HepG2 (cell line): ENCODE data around the gene CLDN5. TPM values are rescaled to one million over a fixed set of nuclear protein-coding genes. Genes with fewer than 3 reads are reported as not detected.

Source experiments
- ATAC-seq: fragments of 200-7000 bp; cut with Tn5 transposase; 3 replicates; pipeline ENCODE4 v1.9.1; 2020; ENCODE audit warnings: mild to moderate bottlenecking, moderate library complexity
- BruUV-seq: library from RNA; stranded (reverse); fragments of 400-500 nt; replicated peaks from 2 replicates; lab custom pipeline; 2021; lab: Mats Ljungman, UMichigan
- CTCF ChIA-PET: fragments of 300-600 bp; formaldehyde crosslinking; extraction: SDS; loops from one replicate; lab custom pipeline; 2021; ENCODE audit warnings: low total read pairs, inconsistent platforms, low intra/inter-chr PET ratio; lab: Yijun Ruan, JAX
- POLR2A ChIA-PET: fragments of 350-600 bp; sonication (Branson Sonifier 250); formaldehyde crosslinking; loops from one replicate; lab custom pipeline; 2020; ENCODE audit warnings: antibody characterized with exemption, inconsistent platforms; lab: Yijun Ruan, JAX
- DNase-seq: peaks from one replicate; pipeline ENCODE4 v3.0.0-alpha.2; 2015; ENCODE audit warnings: low spot score
- FAIRE-seq: peaks from 3 replicates; lab custom pipeline; 2011; peaks lifted over from hg19 to GRCh38; lab: Jason Lieb, UNC
- H2AFZ ChIP-seq: one replicate; pipeline ENCODE4 v1.6.1; 2011; ENCODE audit warnings: low read length, inconsistent platforms
- H3K27ac ChIP-seq: fragments of 300-600 bp; 3 replicates; pipeline ENCODE4 v1.8.0; 2011; ENCODE audit warnings: mixed run types, mild to moderate bottlenecking, mixed read lengths, low read length, inconsistent platforms; ENCODE audit not compliant: insufficient read depth; ENCODE audit errors: extremely low read length
- H3K27me3 ChIP-seq, 2 experiments: fragments of 200-600 bp in 1 of 2; 2 replicates in 1 of 2; 3 replicates in 1 of 2; pipeline versions ENCODE4 v1.6.0 to v1.8.0; 2011; ENCODE audit warnings: low read length in 2 of 2, mild to moderate bottlenecking in 2 of 2, moderate library complexity in 2 of 2, inconsistent platforms in 1 of 2; ENCODE audit not compliant: insufficient read depth in 2 of 2, control insufficient read depth in 1 of 2
- H3K36me3 ChIP-seq, 2 experiments: fragments of 200-600 bp in 1 of 2; replicated peaks in 1 of 2; 2 replicates in 1 of 2; 3 replicates in 1 of 2; pipeline versions ENCODE4 v1.5.1 to v1.8.0; 2011; ENCODE audit warnings: low read length in 2 of 2, inconsistent platforms in 1 of 2; ENCODE audit not compliant: insufficient read depth in 2 of 2, control insufficient read depth in 1 of 2
- H3K4me1 ChIP-seq: 2 replicates; pipeline ENCODE4 v1.5.1; 2012; ENCODE audit warnings: low read length, inconsistent platforms; ENCODE audit not compliant: insufficient read depth
- H3K4me2 ChIP-seq: 2 replicates; pipeline ENCODE4 v1.6.0; 2011; ENCODE audit warnings: low read depth, low read length, inconsistent platforms
- H3K4me3 ChIP-seq, 3 experiments: fragments of 200-600 bp in 1 of 3; sonication (generic), shearing (Covaris generic) in 1 of 3; replicated peaks in 1 of 3; 2 replicates each; pipeline ENCODE4 v1.5.1; 2011 to 2016; ENCODE audit warnings: low read length in 3 of 3, inconsistent platforms in 2 of 3, low read depth in 2 of 3, mild to moderate bottlenecking in 2 of 3, control low read depth in 1 of 3, mixed read lengths in 1 of 3; ENCODE audit not compliant: insufficient read depth in 1 of 3
- H3K79me2 ChIP-seq: one replicate; pipeline ENCODE4 v1.6.1; 2011; ENCODE audit warnings: low read length, inconsistent platforms; ENCODE audit not compliant: insufficient read depth
- H3K9ac ChIP-seq: 2 replicates; pipeline ENCODE4 v1.6.0; 2011; ENCODE audit warnings: mild to moderate bottlenecking, low read depth, low read length, inconsistent platforms; ENCODE audit not compliant: insufficient read depth
- H3K9me3 ChIP-seq: 2 replicates; pipeline ENCODE4 v1.5.1; 2012; ENCODE audit warnings: mild to moderate bottlenecking, low read length
- H4K20me1 ChIP-seq: 2 replicates; pipeline ENCODE4 v1.6.0; 2011; ENCODE audit warnings: inconsistent platforms, mild to moderate bottlenecking, low read length, moderate library complexity; ENCODE audit not compliant: insufficient read depth
- BHLHE40 ChIP-seq: IDR thresholded peaks from 2 replicates; pipeline ENCODE4 v1.6.1; 2011; ENCODE audit warnings: low read length, improper control_type of control experiment
- GZF1 ChIP-seq: sonication (generic); formaldehyde crosslinking; IDR thresholded peaks from 2 replicates; pipeline ENCODE4 v1.5.1; 2020; ENCODE audit warnings: mild to moderate bottlenecking, missing genetic modification reagents
- HOXA7 ChIP-seq: sonication (generic); formaldehyde crosslinking; IDR thresholded peaks from 2 replicates; pipeline ENCODE4 v1.8.1; 2022; ENCODE audit warnings: mild to moderate bottlenecking, missing genetic modification reagents, moderate library complexity
- KDM2A ChIP-seq: sonication (generic); formaldehyde crosslinking; IDR thresholded peaks from 2 replicates; pipeline ENCODE4 v1.4.0; 2020; ENCODE audit warnings: low read depth, missing genetic modification reagents, borderline replicate concordance
- MTF1 ChIP-seq: sonication (generic); formaldehyde crosslinking; IDR thresholded peaks from 2 replicates; pipeline ENCODE4 v1.5.0; 2020; ENCODE audit warnings: missing genetic modification reagents
- MYC ChIP-seq: sonication (generic); formaldehyde crosslinking; IDR thresholded peaks from 2 replicates; pipeline ENCODE4 v1.9.0; 2021; ENCODE audit warnings: missing genetic modification reagents, borderline replicate concordance
- NAIF1 ChIP-seq: sonication (generic); formaldehyde crosslinking; IDR thresholded peaks from 2 replicates; pipeline ENCODE4 v1.5.0; 2020; ENCODE audit warnings: mild to moderate bottlenecking, missing genetic modification reagents, borderline replicate concordance
- NFE2L1 ChIP-seq: sonication (generic); formaldehyde crosslinking; IDR thresholded peaks from 2 replicates; pipeline ENCODE4 v1.4.0; 2020; ENCODE audit warnings: missing genetic modification reagents, mild to moderate bottlenecking, borderline replicate concordance
- NFYC ChIP-seq: IDR thresholded peaks from 2 replicates; pipeline ENCODE4 v1.6.1; 2016; ENCODE audit warnings: missing genetic modification reagents, missing compliant biosample characterization
- TMF1 ChIP-seq: sonication (generic); formaldehyde crosslinking; IDR thresholded peaks from 2 replicates; pipeline ENCODE4 v1.8.1; 2022; ENCODE audit warnings: low read depth, missing genetic modification reagents
- ZNF260 ChIP-seq: sonication (generic); formaldehyde crosslinking; IDR thresholded peaks from 2 replicates; pipeline ENCODE4 v1.4.0; 2020; ENCODE audit warnings: missing genetic modification reagents, low read depth, mild to moderate bottlenecking, borderline replicate concordance
- ZNF263 ChIP-seq: sonication (generic); formaldehyde crosslinking; IDR thresholded peaks from 2 replicates; pipeline ENCODE4 v1.4.0; 2020; ENCODE audit warnings: missing genetic modification reagents
- ZNF296 ChIP-seq: sonication (generic); formaldehyde crosslinking; conservative IDR thresholded peaks from 2 replicates; pipeline ENCODE4 v1.5.0; 2020; ENCODE audit warnings: mild to moderate bottlenecking, missing genetic modification reagents
- ZNF660 ChIP-seq: sonication (generic); formaldehyde crosslinking; IDR thresholded peaks from 2 replicates; pipeline ENCODE4 v1.5.1; 2020; ENCODE audit warnings: mild to moderate bottlenecking, low read depth, missing genetic modification reagents, borderline replicate concordance
- ZNF674 ChIP-seq: sonication (generic); formaldehyde crosslinking; IDR thresholded peaks from 2 replicates; pipeline ENCODE4 v1.5.0; 2020; ENCODE audit warnings: low read depth, mild to moderate bottlenecking, missing genetic modification reagents
- ZNF839 ChIP-seq: sonication (generic); formaldehyde crosslinking; IDR thresholded peaks from 2 replicates; pipeline ENCODE4 v1.4.0; 2020; ENCODE audit warnings: missing genetic modification reagents, mild to moderate bottlenecking, borderline replicate concordance
- WGBS: methylation state at CpG from one replicate; pipeline ENCODE4 v1.1.6; 2017; ENCODE audit warnings: low lambda C conversion rate; 5-methylcytosine and 5-hydroxymethylcytosine counted together
- in situ Hi-C: cut with HindIII; loops from 2 replicates; pipeline ENCODE4 v1.10.0; 2017; ENCODE audit warnings: low pct_unique_long_range_greater_than_20kb; ENCODE audit not compliant: extremely low pct_ligation_motif_present
- intact Hi-C: fragments of 100-400 bp; cut with micrococcal nuclease; formaldehyde crosslinking; loops from one replicate; pipeline ENCODE4 v1.10.0; 2022; ENCODE audit not compliant: unreplicated experiment
- polyA plus RNA-seq, 8 experiments: library from polyadenylated mRNA; depleted of rRNA in 3 of 8; stranded (reverse) in 7 of 8; unstranded in 1 of 8; fragments of >200 nt; fragmentation: Illumina TruSeq in 4 of 8; extraction: Trizol in 4 of 8; gene quantifications; 2 replicates each; pipeline versions ENCODE4 v1.2.1 to v1.2.3, GENCODE V29; 2011 to 2016; ENCODE audit warnings: low read depth in 4 of 8, missing spikeins in 1 of 8, mixed read lengths in 1 of 8; ENCODE audit not compliant: insufficient read depth in 1 of 8
- total RNA-seq, 5 experiments: library from RNA; depleted of rRNA; stranded (reverse); fragments of >200 nt; fragmentation: Illumina TruSeq; extraction: Trizol; gene quantifications; 2 replicates each; pipeline ENCODE4 v1.2.3, GENCODE V29; 2016; ENCODE audit warnings: low read depth in 1 of 5
- TF ChIP-seq, protein P1 (sequence below): sonication (generic); formaldehyde crosslinking; IDR thresholded peaks from 2 replicates; pipeline ENCODE4 v1.4.0; 2020; ENCODE audit warnings: low read depth, mild to moderate bottlenecking, missing genetic modification reagents
- TF ChIP-seq, protein P2 (sequence below): IDR thresholded peaks from 2 replicates; pipeline ENCODE4 v1.6.1; 2012; ENCODE audit warnings: low read depth, low read length, improper control_type of control experiment
- TF ChIP-seq, protein P3 (sequence below): sonication (generic); formaldehyde crosslinking; IDR thresholded peaks from 2 replicates; pipeline ENCODE4 v1.4.0; 2020; ENCODE audit warnings: missing genetic modification reagents
- TF ChIP-seq, protein P4 (sequence below): sonication (generic); formaldehyde crosslinking; IDR thresholded peaks from 2 replicates; pipeline ENCODE4 v1.5.1; 2020; ENCODE audit warnings: mild to moderate bottlenecking, missing genetic modification reagents, borderline replicate concordance

Gene CLDN5
- total and polyA plus RNA-seq, 2 of the 13 experiments (the other 11 are each of a cell fraction or from before 2014, with no cell fraction given) = not detected

DNA sequence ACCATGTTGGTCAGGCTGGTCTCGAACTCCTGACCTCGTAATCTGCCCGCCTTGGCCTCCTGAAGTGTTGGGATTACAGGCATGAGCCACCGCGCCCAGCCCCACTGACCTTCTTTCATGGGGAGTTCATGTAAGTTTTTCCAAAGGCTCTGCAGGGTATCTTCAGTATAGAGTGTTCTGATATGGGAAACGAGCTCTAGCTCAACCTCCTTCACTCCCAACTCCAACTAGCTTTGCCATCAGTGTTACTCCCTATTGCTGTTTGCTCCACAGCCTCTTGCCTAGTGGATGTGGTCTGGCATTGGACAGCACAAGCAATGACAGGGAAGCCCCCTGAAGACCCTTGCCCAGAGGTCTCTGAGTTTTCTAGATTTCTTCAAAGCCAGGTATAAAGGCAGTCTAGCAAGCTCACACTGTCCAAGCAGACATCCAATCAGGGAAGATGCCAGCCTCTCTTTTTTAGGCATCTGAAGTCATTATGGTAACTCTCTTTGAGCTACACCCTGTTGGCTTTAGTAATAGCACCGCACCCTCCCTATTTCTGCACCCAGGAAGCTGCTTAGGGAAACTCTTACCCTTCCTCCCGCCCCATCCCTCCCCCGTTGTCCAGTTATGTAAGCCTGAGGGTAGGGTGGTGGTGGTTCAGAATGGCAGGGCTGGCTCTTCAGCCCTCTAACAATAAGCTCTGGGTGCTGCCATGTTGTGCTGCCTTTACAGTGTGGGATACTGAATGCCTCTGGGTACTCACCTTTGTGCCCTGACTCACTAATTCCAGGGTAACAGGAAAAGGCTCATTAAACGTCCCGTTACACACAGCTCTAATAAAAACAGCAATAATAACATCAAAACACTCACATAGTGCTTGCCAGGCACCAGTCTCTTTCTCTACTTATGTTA lies 41.4 kb upstream of the CLDN5 start:
- no peak overlapping the region for H2AFZ ChIP-seq
- CTCF ChIA-PET = no interaction called here
- no peak for TF ChIP-seq TMF1
- no peak for TF ChIP-seq ZNF660 (CRISPR knock-in tag)
- no peak for TF ChIP-seq MYC
- no peak for TF ChIP-seq ZNF839 (CRISPR knock-in tag)
- no peak for TF ChIP-seq NAIF1
- TF ChIP-seq, protein P1, sequence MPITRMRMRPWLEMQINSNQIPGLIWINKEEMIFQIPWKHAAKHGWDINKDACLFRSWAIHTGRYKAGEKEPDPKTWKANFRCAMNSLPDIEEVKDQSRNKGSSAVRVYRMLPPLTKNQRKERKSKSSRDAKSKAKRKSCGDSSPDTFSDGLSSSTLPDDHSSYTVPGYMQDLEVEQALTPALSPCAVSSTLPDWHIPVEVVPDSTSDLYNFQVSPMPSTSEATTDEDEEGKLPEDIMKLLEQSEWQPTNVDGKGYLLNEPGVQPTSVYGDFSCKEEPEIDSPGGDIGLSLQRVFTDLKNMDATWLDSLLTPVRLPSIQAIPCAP (CRISPR knock-in tag) = no peak
- TF ChIP-seq ZNF260 = no peak
- TF ChIP-seq, protein P2, sequence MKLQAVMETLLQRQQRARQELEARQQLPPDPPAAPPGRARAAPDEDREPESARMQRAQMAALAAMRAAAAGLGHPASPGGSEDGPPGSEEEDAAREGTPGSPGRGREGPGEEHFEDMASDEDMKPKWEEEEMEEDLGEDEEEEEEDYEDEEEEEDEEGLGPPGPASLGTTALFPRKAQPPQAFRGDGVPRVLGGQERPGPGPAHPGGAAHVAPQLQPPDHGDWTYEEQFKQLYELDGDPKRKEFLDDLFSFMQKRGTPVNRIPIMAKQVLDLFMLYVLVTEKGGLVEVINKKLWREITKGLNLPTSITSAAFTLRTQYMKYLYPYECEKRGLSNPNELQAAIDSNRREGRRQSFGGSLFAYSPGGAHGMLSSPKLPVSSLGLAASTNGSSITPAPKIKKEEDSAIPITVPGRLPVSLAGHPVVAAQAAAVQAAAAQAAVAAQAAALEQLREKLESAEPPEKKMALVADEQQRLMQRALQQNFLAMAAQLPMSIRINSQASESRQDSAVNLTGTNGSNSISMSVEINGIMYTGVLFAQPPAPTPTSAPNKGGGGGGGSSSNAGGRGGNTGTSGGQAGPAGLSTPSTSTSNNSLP = no peak
- no peak for TF ChIP-seq ZNF296 (CRISPR knock-in tag)
- no peak for TF ChIP-seq KDM2A (CRISPR knock-in tag)
- TF ChIP-seq HOXA7 (CRISPR knock-in tag) = no peak
- TF ChIP-seq, protein P3, sequence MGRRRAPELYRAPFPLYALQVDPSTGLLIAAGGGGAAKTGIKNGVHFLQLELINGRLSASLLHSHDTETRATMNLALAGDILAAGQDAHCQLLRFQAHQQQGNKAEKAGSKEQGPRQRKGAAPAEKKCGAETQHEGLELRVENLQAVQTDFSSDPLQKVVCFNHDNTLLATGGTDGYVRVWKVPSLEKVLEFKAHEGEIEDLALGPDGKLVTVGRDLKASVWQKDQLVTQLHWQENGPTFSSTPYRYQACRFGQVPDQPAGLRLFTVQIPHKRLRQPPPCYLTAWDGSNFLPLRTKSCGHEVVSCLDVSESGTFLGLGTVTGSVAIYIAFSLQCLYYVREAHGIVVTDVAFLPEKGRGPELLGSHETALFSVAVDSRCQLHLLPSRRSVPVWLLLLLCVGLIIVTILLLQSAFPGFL (CRISPR knock-in tag) = no peak
- no peak for TF ChIP-seq ZNF674
- no peak for TF ChIP-seq GZF1 (CRISPR knock-in tag)
- TF ChIP-seq BHLHE40 = no peak
- TF ChIP-seq NFYC = no peak
- TF ChIP-seq, protein P4, sequence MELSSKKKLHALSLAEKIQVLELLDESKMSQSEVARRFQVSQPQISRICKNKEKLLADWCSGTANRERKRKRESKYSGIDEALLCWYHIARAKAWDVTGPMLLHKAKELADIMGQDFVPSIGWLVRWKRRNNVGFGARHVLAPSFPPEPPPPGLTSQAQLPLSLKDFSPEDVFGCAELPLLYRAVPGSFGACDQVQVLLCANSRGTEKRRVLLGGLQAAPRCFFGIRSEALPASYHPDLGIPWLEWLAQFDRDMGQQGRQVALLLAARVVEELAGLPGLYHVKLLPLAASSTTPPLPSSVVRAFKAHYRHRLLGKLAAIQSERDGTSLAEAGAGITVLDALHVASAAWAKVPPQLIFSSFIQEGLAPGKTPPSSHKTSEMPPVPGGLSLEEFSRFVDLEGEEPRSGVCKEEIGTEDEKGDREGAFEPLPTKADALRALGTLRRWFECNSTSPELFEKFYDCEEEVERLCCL (CRISPR knock-in tag) = no peak
- TF ChIP-seq MTF1 (CRISPR knock-in tag) = no peak
- TF ChIP-seq NFE2L1 (CRISPR knock-in tag) = no peak
- no peak for TF ChIP-seq ZNF263 (CRISPR knock-in tag)
- TF ChIP-seq, all 625 proteins: peak for 0
- no peaks in the 10 kb centered on the region for H3K9me3 ChIP-seq
- no peak overlapping the region for H3K4me3 ChIP-seq
- FAIRE-seq (no peak), ATAC-seq (no peak; the same call in 2 of the 3 replicates), DNase-seq (no peak)
- intact Hi-C loops = no loop called here
- peak overlapping the region; percentile 0; the same call in 1 of the 2 replicates for H3K4me2 ChIP-seq
- in situ Hi-C loops = no loop called here
- H3K27me3 ChIP-seq = peaks cover 3 to 25% of the 10 kb centered on the region in 2 experiments; a peak in 4 of 5 replicates
- H4K20me1 ChIP-seq = no peaks in the 10 kb centered on the region
- no TSS peak for BruUV-seq
- POLR2A ChIA-PET = no interaction called here
- H3K4me1 ChIP-seq = no peaks in the 10 kb centered on the region
- H3K79me2 ChIP-seq = no peaks in the 10 kb centered on the region
- H3K36me3 ChIP-seq = no peaks in the 10 kb centered on the region
- H3K27ac ChIP-seq = no peak overlapping the region
- H3K9ac ChIP-seq = no peak overlapping the region
- WGBS = 36% methylated on average over 11 of the region's 11 CpGs
